GM12878 (cell line): ENCODE measurements around the gene RASGRF1. TPM values are rescaled to one million over a fixed set of nuclear protein-coding genes. Genes with fewer than 3 reads are reported as not detected.

ENCODE experiments used
- ATAC-seq: fragments of 200-7000 bp; cut with Tn5 transposase; 3 replicates; pipeline ENCODE4 v1.9.1; 2020; ENCODE audit warnings: mild to moderate bottlenecking, moderate library complexity
- BruUV-seq: library from RNA; stranded (reverse); fragments of 400-500 nt; replicated peaks from 2 replicates; lab custom pipeline; 2021; lab: Mats Ljungman, UMichigan
- CTCF ChIA-PET: fragments of 300-600 bp; sonication (Branson Sonifier 250); formaldehyde crosslinking; extraction: SDS; loops from one replicate; lab custom pipeline; 2021; ENCODE audit warnings: inconsistent platforms; lab: Yijun Ruan, JAX
- POLR2A ChIA-PET: fragments of 350-600 bp; formaldehyde crosslinking; extraction: SDS; loops from one replicate; lab custom pipeline; 2021; ENCODE audit warnings: inconsistent platforms; lab: Charles Lee
- RAD21 ChIA-PET: fragments of 300-600 bp; sonication (Branson Sonifier 250); formaldehyde crosslinking; loops from one replicate; lab custom pipeline; 2023; ENCODE audit warnings: antibody characterized with exemption; ENCODE audit not compliant: unreplicated experiment; lab: Charles Lee
- SMC1A ChIA-PET: fragments of 300-600 bp; sonication (Branson Sonifier 250); formaldehyde crosslinking; loops from one replicate; lab custom pipeline; 2023; ENCODE audit not compliant: unreplicated experiment, uncharacterized antibody; lab: Charles Lee
- DNase-seq: peaks from one replicate; pipeline ENCODE4 v3.0.0-alpha.2; 2011; ENCODE audit warnings: low read depth, low spot score
- FAIRE-seq: peaks from 3 replicates; lab custom pipeline; 2011; peaks lifted over from hg19 to GRCh38; lab: Jason Lieb, UNC
- H2AFZ ChIP-seq: 2 replicates; pipeline ENCODE4 v1.6.0; 2011; ENCODE audit warnings: low read depth, low read length, control low read depth; ENCODE audit not compliant: control insufficient read depth
- H3K27ac ChIP-seq: 2 replicates; pipeline ENCODE4 v1.5.1; 2011; ENCODE audit warnings: control low read depth; ENCODE audit not compliant: control insufficient read depth, insufficient read depth
- H3K27me3 ChIP-seq, 2 experiments: replicated peaks in 1 of 2; 2 replicates each; pipeline versions ENCODE4 v1.6.0 to v1.6.1; 2011; ENCODE audit warnings: low read length in 1 of 2; ENCODE audit not compliant: control insufficient read depth in 2 of 2, insufficient read depth in 2 of 2
- H3K36me3 ChIP-seq, 2 experiments: 2 replicates each; pipeline ENCODE4 v1.5.1; 2011; ENCODE audit warnings: low read length in 1 of 2; ENCODE audit not compliant: control insufficient read depth in 2 of 2, insufficient read depth in 2 of 2
- H3K4me1 ChIP-seq: 2 replicates; pipeline ENCODE4 v1.6.1; 2011; ENCODE audit warnings: mild to moderate bottlenecking, low read length, moderate library complexity, mixed read lengths; ENCODE audit not compliant: control insufficient read depth, insufficient read depth
- H3K4me2 ChIP-seq: 2 replicates; pipeline ENCODE4 v1.6.0; 2011; ENCODE audit warnings: control low read depth; ENCODE audit not compliant: control insufficient read depth, insufficient read depth
- H3K4me3 ChIP-seq: fragments of 200-600 bp; sonication (generic); 2 replicates; pipeline ENCODE4 v1.5.1; 2016
- H3K79me2 ChIP-seq: 2 replicates; pipeline ENCODE4 v1.6.0; 2011; ENCODE audit warnings: low read length; ENCODE audit not compliant: control insufficient read depth, insufficient read depth
- H3K9ac ChIP-seq: 2 replicates; pipeline ENCODE4 v1.8.0; 2011; ENCODE audit warnings: low read length, control low read depth, mixed read lengths; ENCODE audit not compliant: control insufficient read depth, insufficient read depth
- H3K9me3 ChIP-seq: replicated peaks from 3 replicates; pipeline ENCODE4 v1.5.1; 2011; ENCODE audit warnings: mild to moderate bottlenecking, low read length; ENCODE audit not compliant: control insufficient read depth, insufficient read depth
- H4K20me1 ChIP-seq: 2 replicates; pipeline ENCODE4 v1.6.0; 2011; ENCODE audit not compliant: control insufficient read depth, insufficient read depth
- ATF7 ChIP-seq: fragments of 450-650 bp; IDR thresholded peaks from 2 replicates; pipeline ENCODE4 v1.6.1; 2016; ENCODE audit warnings: low read depth, mild to moderate bottlenecking
- IRF3 ChIP-seq: fragments of 450-650 bp; IDR thresholded peaks from 2 replicates; pipeline ENCODE4 v1.6.1; 2014; ENCODE audit warnings: mild to moderate bottlenecking
- MEF2A ChIP-seq: IDR thresholded peaks from 2 replicates; pipeline ENCODE4 v1.6.1; 2011; ENCODE audit warnings: low read depth, mild to moderate bottlenecking, low read length, moderate library complexity; ENCODE audit not compliant: insufficient read depth
- PAX8 ChIP-seq: fragments of 450-650 bp; IDR thresholded peaks from 2 replicates; pipeline ENCODE4 v1.6.1; 2017; ENCODE audit warnings: mild to moderate bottlenecking, moderate library complexity
- POLR2AphosphoS5 ChIP-seq: IDR thresholded peaks from 2 replicates; pipeline ENCODE4 v1.6.1; 2011; ENCODE audit warnings: mild to moderate bottlenecking, low read length, inconsistent platforms
- RAD21 ChIP-seq: IDR thresholded peaks from 2 replicates; pipeline ENCODE4 v1.6.1; 2011; ENCODE audit warnings: mild to moderate bottlenecking, low read depth, low read length, moderate library complexity; ENCODE audit not compliant: insufficient read depth
- RAD51 ChIP-seq: fragments of 450-650 bp; IDR thresholded peaks from 2 replicates; pipeline ENCODE4 v1.6.1; 2016; ENCODE audit warnings: moderate library complexity, mild to moderate bottlenecking, inconsistent platforms
- SMARCA5 ChIP-seq: fragments of 450-650 bp; IDR thresholded peaks from 2 replicates; pipeline ENCODE4 v1.6.1; 2017; ENCODE audit warnings: mild to moderate bottlenecking
- SPI1 ChIP-seq: IDR thresholded peaks from 2 replicates; pipeline ENCODE4 v1.6.1; 2011; ENCODE audit warnings: low read depth, mild to moderate bottlenecking, low read length, moderate library complexity, borderline replicate concordance; ENCODE audit not compliant: insufficient read depth
- STAT1 ChIP-seq: fragments of 450-650 bp; conservative IDR thresholded peaks from 2 replicates; pipeline ENCODE4 v1.6.1; 2014; ENCODE audit warnings: antibody characterized with exemption, mild to moderate bottlenecking
- SUZ12 ChIP-seq: fragments of 200-600 bp; sonication (generic); IDR thresholded peaks from one replicate; pipeline ENCODE4 v1.6.1; 2018; ENCODE audit warnings: antibody characterized with exemption, mild to moderate bottlenecking; ENCODE audit not compliant: unreplicated experiment
- TBL1XR1 ChIP-seq: IDR thresholded peaks from 2 replicates; pipeline ENCODE4 v1.6.1; 2012; ENCODE audit warnings: low read depth, low read length, improper control_type of control experiment
- ZBED1 ChIP-seq: IDR thresholded peaks from 2 replicates; pipeline ENCODE4 v1.6.1; 2016; ENCODE audit warnings: borderline replicate concordance
- ZBTB11 ChIP-seq: fragments of 450-650 bp; formaldehyde crosslinking; IDR thresholded peaks from 2 replicates; pipeline ENCODE4 v1.5.0; 2022; ENCODE audit warnings: mild to moderate bottlenecking, missing genetic modification characterization
- WGBS: methylation state at CpG from one replicate; pipeline ENCODE4 v1.1.6; 2016; ENCODE audit warnings: low lambda C conversion rate; ENCODE audit not compliant: insufficient replicate concordance, insufficient coverage; ENCODE audit errors: missing lambda C conversion rate; 5-methylcytosine and 5-hydroxymethylcytosine counted together
- in situ Hi-C: fragments of 300-500 bp; cut with MboI; formaldehyde crosslinking; loops from 9 replicates; pipeline ENCODE4 v1.14.3; 2018; ENCODE audit warnings: mixed read lengths
- intact Hi-C: fragments of 100-400 bp; cut with micrococcal nuclease; formaldehyde crosslinking; loops from one replicate; pipeline ENCODE4 v1.14.2; 2022; ENCODE audit not compliant: unreplicated experiment
- polyA plus RNA-seq, 11 experiments: library from polyadenylated mRNA; depleted of rRNA in 4 of 11; unstranded in 6 of 11; stranded (reverse) in 5 of 11; fragments of >200 nt; fragmentation: Nextera tagmentation in 4 of 11; fragmentation: Illumina TruSeq in 1 of 11; extraction: Ambion mirVana in 4 of 11; extraction: Trizol in 1 of 11; gene quantifications; 1 replicate in 1 of 11; 2 replicates in 10 of 11; pipeline versions ENCODE4 v1.2.1 to v1.2.3, GENCODE V29; 2011 to 2016; ENCODE audit warnings: inconsistent platforms in 2 of 11, missing spikeins in 2 of 11, low read depth in 1 of 11
- total RNA-seq, 4 experiments: library from RNA; depleted of rRNA in 3 of 4; stranded (reverse); fragments of >200 nt in 3 of 4; fragmentation: Illumina TruSeq in 1 of 4; extraction: Trizol in 1 of 4; gene quantifications; 2 replicates each; pipeline versions ENCODE4 v1.2.1 to v1.2.3, GENCODE V29; 2013 to 2021
- TF ChIP-seq, protein P1 (sequence below): fragments of 450-650 bp; IDR thresholded peaks from 2 replicates; pipeline ENCODE4 v1.6.1; 2016; ENCODE audit warnings: mild to moderate bottlenecking, moderate library complexity, borderline replicate concordance

Gene RASGRF1
- total and polyA plus RNA-seq, 10 of the 15 experiments (the other 5 are each of a cell fraction or from before 2014, with no cell fraction given) = 0.20 to 1.9 (median 0.86) TPM

DNA sequence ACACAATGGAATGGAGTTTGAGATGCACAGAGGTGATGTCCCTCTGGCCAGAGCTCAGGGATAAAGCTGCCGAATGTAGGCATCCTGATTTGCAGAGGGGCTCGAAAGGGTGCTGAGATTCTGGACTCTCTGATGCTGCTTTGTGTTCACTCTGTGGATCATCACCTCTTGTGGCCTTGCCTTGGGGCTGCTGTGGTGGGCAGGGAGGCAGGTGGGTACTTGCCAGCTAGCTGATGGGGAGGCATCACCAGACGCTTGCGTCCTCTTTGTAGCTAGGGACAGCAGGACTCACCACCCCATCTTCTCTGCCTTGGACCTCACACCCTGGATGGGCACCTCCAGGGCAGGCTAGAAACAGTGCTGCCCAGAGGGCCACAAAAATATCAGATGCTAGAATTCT is 14.6 kb upstream of the RASGRF1 start:
- no peak for FAIRE-seq
- Histone ChIP-seq H3K9me3 (no peaks in the 10 kb centered on the region), H3K9ac (no peak overlapping the region), H3K27ac (no peak overlapping the region), H3K4me2 (no peak overlapping the region), H3K4me3 (no peak overlapping the region), H3K79me2 (no peaks in the 10 kb centered on the region), H2AFZ (no peak overlapping the region), H3K27me3 (peaks cover 0 to 3% of the 10 kb centered on the region in 2 experiments; a peak in 2 of 4 replicates), H3K36me3 (no peaks in the 10 kb centered on the region), H4K20me1 (no peaks in the 10 kb centered on the region), H3K4me1 (peaks cover 4% of the 10 kb centered on the region; the same call in 1 of the 2 replicates)
- CTCF ChIA-PET = interaction anchor here (4.6 kb wide), 1 partner anchor 79 kb away, joined by 25 read pairs; no protein-coding TSS in a partner anchor
- RAD21 ChIA-PET = no interaction called here
- in situ Hi-C loops = no loop called here
- WGBS = 71% methylated on average over 4 of the region's 4 CpGs
- ATAC-seq = no peak
- intact Hi-C loops = no loop called here
- POLR2A ChIA-PET = no interaction called here
- TF ChIP-seq TBL1XR1 (no peak), SUZ12 (no peak), ZBED1 (no peak), SMARCA5 (no peak), MEF2A (no peak), IRF3 (no peak), PAX8 (no peak), STAT1 (no peak), RAD21 (no peak), ZBTB11 (CRISPR knock-in tag) (no peak), RAD51 (no peak), POLR2AphosphoS5 (no peak), ATF7 (no peak), SPI1 (no peak)
- TF ChIP-seq, protein P1, sequence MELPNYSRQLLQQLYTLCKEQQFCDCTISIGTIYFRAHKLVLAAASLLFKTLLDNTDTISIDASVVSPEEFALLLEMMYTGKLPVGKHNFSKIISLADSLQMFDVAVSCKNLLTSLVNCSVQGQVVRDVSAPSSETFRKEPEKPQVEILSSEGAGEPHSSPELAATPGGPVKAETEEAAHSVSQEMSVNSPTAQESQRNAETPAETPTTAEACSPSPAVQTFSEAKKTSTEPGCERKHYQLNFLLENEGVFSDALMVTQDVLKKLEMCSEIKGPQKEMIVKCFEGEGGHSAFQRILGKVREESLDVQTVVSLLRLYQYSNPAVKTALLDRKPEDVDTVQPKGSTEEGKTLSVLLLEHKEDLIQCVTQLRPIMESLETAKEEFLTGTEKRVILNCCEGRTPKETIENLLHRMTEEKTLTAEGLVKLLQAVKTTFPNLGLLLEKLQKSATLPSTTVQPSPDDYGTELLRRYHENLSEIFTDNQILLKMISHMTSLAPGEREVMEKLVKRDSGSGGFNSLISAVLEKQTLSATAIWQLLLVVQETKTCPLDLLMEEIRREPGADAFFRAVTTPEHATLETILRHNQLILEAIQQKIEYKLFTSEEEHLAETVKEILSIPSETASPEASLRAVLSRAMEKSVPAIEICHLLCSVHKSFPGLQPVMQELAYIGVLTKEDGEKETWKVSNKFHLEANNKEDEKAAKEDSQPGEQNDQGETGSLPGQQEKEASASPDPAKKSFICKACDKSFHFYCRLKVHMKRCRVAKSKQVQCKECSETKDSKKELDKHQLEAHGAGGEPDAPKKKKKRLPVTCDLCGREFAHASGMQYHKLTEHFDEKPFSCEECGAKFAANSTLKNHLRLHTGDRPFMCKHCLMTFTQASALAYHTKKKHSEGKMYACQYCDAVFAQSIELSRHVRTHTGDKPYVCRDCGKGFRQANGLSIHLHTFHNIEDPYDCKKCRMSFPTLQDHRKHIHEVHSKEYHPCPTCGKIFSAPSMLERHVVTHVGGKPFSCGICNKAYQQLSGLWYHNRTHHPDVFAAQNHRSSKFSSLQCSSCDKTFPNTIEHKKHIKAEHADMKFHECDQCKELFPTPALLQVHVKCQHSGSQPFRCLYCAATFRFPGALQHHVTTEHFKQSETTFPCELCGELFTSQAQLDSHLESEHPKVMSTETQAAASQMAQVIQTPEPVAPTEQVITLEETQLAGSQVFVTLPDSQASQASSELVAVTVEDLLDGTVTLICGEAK = no peak
- SMC1A ChIA-PET = no interaction called here
- BruUV-seq = no TSS peak
- no peak for DNase-seq
